Nephron (organoid): ENCODE results near the gene NAV2.

Experiments used
- H3K27ac Mint-ChIP-seq, 3 experiments: 2 replicates each; pipeline ENCODE4 v1.8.0; 2020; ENCODE audit warnings: mixed read lengths in 3 of 3, mild to moderate bottlenecking in 2 of 3, moderate library complexity in 1 of 3
- H3K27me3 Mint-ChIP-seq: 2 replicates; pipeline ENCODE4 v1.8.0; 2021; ENCODE audit warnings: low read depth, mild to moderate bottlenecking, moderate library complexity, mixed read lengths
- H3K36me3 Mint-ChIP-seq: 2 replicates; pipeline ENCODE4 v1.8.0; 2020; ENCODE audit warnings: low read depth, mixed read lengths
- H3K4me1 Mint-ChIP-seq: 2 replicates; pipeline ENCODE4 v1.8.0; 2020; ENCODE audit warnings: mixed read lengths
- H3K4me3 Mint-ChIP-seq, 3 experiments: 2 replicates each; pipeline ENCODE4 v1.8.0; 2020; ENCODE audit warnings: mild to moderate bottlenecking in 3 of 3, mixed read lengths in 3 of 3, moderate library complexity in 2 of 3
- H3K9me3 Mint-ChIP-seq: 2 replicates; pipeline ENCODE4 v1.8.0; 2020; ENCODE audit warnings: mixed read lengths
- TF ChIP-seq, protein P1 (sequence below), 3 experiments: fragments of 200-600 bp; sonication (generic); IDR thresholded peaks; one replicate each; pipeline ENCODE4 v1.5.0; 2021; ENCODE audit warnings: antibody characterized with exemption in 3 of 3; ENCODE audit not compliant: unreplicated experiment in 3 of 3

NAV2 gene

DNA sequence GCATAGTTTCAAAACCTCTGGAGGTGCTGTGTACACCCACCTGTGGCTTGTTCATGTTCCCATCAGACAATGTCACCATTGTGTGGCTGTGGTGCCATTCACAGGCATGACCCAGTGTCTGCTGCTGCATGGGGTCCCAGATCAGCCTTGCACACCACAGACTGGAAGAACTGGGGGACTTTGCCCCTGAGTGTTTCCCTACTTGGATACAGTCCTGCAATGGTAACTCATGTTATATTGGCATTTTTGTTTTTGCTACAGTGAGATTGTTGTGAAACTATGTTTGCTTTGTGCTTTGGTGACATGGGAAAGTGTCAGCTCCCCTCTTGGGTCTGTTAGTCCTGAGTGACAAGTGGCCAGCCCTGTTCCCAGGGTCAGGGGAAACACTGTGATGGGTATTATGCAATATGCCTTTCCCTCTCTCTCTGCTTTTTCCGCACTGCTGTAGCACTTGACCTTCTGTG lies 108.8 kb downstream of the NAV2 start:
- H3K27ac Mint-ChIP-seq, result no peak overlapping the region
- H3K36me3 Mint-ChIP-seq, result no peaks in the 10 kb centered on the region
- H3K9me3 Mint-ChIP-seq, result no peaks in the 10 kb centered on the region
- TF ChIP-seq, protein P1, sequence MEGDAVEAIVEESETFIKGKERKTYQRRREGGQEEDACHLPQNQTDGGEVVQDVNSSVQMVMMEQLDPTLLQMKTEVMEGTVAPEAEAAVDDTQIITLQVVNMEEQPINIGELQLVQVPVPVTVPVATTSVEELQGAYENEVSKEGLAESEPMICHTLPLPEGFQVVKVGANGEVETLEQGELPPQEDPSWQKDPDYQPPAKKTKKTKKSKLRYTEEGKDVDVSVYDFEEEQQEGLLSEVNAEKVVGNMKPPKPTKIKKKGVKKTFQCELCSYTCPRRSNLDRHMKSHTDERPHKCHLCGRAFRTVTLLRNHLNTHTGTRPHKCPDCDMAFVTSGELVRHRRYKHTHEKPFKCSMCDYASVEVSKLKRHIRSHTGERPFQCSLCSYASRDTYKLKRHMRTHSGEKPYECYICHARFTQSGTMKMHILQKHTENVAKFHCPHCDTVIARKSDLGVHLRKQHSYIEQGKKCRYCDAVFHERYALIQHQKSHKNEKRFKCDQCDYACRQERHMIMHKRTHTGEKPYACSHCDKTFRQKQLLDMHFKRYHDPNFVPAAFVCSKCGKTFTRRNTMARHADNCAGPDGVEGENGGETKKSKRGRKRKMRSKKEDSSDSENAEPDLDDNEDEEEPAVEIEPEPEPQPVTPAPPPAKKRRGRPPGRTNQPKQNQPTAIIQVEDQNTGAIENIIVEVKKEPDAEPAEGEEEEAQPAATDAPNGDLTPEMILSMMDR (IDR thresholded peaks at IDR 0.05; ENCODE audit: unreplicated experiment in 3 of 3), result no peak
- H3K4me1 Mint-ChIP-seq, result peaks cover 8% of the 10 kb centered on the region
- H3K4me3 Mint-ChIP-seq, result no peak overlapping the region
- peaks cover 27% of the 10 kb centered on the region for H3K27me3 Mint-ChIP-seq

DNA sequence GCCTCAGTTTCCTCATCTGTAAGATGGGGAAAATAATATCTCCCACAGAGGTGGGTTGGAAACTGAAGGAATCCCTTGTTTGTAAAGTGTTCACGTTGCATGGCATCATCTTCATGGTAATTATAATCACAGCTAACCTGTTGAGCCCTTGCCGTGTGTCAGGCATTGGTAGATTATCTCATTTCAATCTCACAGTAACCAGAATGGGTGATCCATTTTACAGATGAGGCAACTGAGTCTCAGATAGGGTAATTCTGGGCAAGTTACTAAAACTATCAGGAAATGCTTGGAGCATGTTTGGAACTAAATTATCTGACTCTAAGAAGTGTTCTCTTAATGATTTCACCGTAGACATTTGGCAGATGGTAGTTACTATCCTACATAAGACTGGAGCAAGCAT lies 109.4 kb downstream of the NAV2 start:
- Mint-ChIP-seq H3K27me3 (peaks cover 26% of the 10 kb centered on the region), H3K4me1 (peaks cover 7% of the 10 kb centered on the region), H3K27ac (no peak overlapping the region), H3K36me3 (no peaks in the 10 kb centered on the region), H3K4me3 (no peak overlapping the region), H3K9me3 (no peaks in the 10 kb centered on the region)
- TF ChIP-seq, protein P1 (IDR thresholded peaks at IDR 0.05; ENCODE audit: unreplicated experiment in 3 of 3), result no peak

- Mint-ChIP-seq H3K4me1 (peaks cover 7% of the 10 kb centered on the region), H3K27ac (no peak overlapping the region), H3K9me3 (no peaks in the 10 kb centered on the region), H3K36me3 (no peaks in the 10 kb centered on the region), H3K27me3 (peaks cover 26% of the 10 kb centered on the region), H3K4me3 (no peak overlapping the region)
- TF ChIP-seq, protein P1 (IDR thresholded peaks at IDR 0.05; ENCODE audit: unreplicated experiment in 3 of 3), result no peak
Measured at GRCh38 chr11:19822531-19822930, 109.9 kb downstream of the NAV2 start.

DNA sequence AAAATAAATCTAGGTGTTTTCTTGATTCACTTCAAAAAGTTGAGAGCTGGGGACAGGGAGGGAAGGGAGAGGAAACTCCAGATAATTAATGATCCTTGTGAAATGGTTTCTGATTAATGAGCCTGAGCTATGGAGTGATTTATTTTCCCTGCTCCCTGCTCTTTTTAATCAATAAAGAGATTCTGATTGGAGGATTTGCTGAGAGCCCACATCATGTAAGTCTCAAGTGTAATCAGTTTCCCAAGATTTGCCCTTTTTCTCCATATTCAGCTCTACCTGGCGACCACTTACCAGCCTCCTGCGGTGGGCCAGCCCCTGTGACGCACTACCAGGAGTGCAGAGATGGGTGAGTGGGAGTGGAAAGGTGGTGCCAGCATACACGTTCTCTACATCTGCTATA lies 114.0 kb downstream of the NAV2 start:
- H3K9me3 Mint-ChIP-seq, result no peaks in the 10 kb centered on the region
- peaks cover 14% of the 10 kb centered on the region for H3K27me3 Mint-ChIP-seq
- H3K27ac Mint-ChIP-seq, result no peak overlapping the region
- peaks cover 12% of the 10 kb centered on the region for H3K4me1 Mint-ChIP-seq
- TF ChIP-seq, protein P1 (IDR thresholded peaks at IDR 0.05; ENCODE audit: unreplicated experiment in 3 of 3), result no peak
- H3K36me3 Mint-ChIP-seq, result no peaks in the 10 kb centered on the region
- no peak overlapping the region for H3K4me3 Mint-ChIP-seq

GRCh38 chr11:19827399-19828135 lies 114.9 kb downstream of the NAV2 start:
- Mint-ChIP-seq H3K9me3 (no peaks in the 10 kb centered on the region), H3K27me3 (peaks cover 9% of the 10 kb centered on the region), H3K27ac (no peak overlapping the region), H3K4me1 (peaks cover 21% of the 10 kb centered on the region), H3K4me3 (no peak overlapping the region), H3K36me3 (no peaks in the 10 kb centered on the region)
- TF ChIP-seq, protein P1 (IDR thresholded peaks at IDR 0.05; ENCODE audit: unreplicated experiment in 3 of 3), result no peak
